ENCODE results near the gene MYO7B. TPM values are rescaled to one million over a fixed set of nuclear protein-coding genes. Genes with fewer than 3 reads are reported as not detected.

The MYO7B gene
- total RNA-seq, 1 donor: 0.18 TPM

- TF ChIP-seq CTCF (IDR thresholded peaks at IDR 0.05; ENCODE audit: insufficient read depth, low read length): no peak
- no peak overlapping the region for H3K4me3 ChIP-seq (ENCODE audit: low read depth, low read length)
- no peak for DNase-seq (ENCODE audit: low read depth)
Observed at GRCh38 chr2:127585270-127585807, 49.9 kb downstream of the MYO7B start.

- no peak overlapping the region for H3K4me3 ChIP-seq (ENCODE audit: low read depth, low read length)
- DNase-seq (ENCODE audit: low read depth): no peak
- no peak for TF ChIP-seq CTCF (IDR thresholded peaks at IDR 0.05; ENCODE audit: insufficient read depth, low read length)
Observed at GRCh38 chr2:127586136-127586535, 50.7 kb downstream of the MYO7B start.

GRCh38 chr2:127586746-127587295 is 51.3 kb downstream of the MYO7B start:
- DNase-seq (ENCODE audit: low read depth): no peak
- no peak for TF ChIP-seq CTCF (IDR thresholded peaks at IDR 0.05; ENCODE audit: insufficient read depth, low read length)
- no peak overlapping the region for H3K4me3 ChIP-seq (ENCODE audit: low read depth, low read length)

- TF ChIP-seq CTCF (IDR thresholded peaks at IDR 0.05; ENCODE audit: insufficient read depth, low read length): no peak
- no peak for DNase-seq (ENCODE audit: low read depth)
- no peak overlapping the region for H3K4me3 ChIP-seq (ENCODE audit: low read depth, low read length)
Observed at GRCh38 chr2:127588241-127588640, 52.8 kb downstream of the MYO7B start.

- H3K4me3 ChIP-seq (ENCODE audit: low read depth, low read length): no peak overlapping the region
- no peak for TF ChIP-seq CTCF (IDR thresholded peaks at IDR 0.05; ENCODE audit: insufficient read depth, low read length)
- no peak for DNase-seq (ENCODE audit: low read depth)
Observed at GRCh38 chr2:127589358-127589757, 53.9 kb downstream of the MYO7B start.

- no peak for DNase-seq (ENCODE audit: low read depth)
- TF ChIP-seq CTCF (IDR thresholded peaks at IDR 0.05; ENCODE audit: insufficient read depth, low read length): no peak
- no peak overlapping the region for H3K4me3 ChIP-seq (ENCODE audit: low read depth, low read length)
Observed at GRCh38 chr2:127589841-127590240, 54.4 kb downstream of the MYO7B start.
